RWPE2 (cell line): Measurements from ENCODE around the gene PHLDA2.
A peak's percentile ranks its signal among the peaks of the same experiment; 100 is the strongest.

ENCODE experiments used
- ATAC-seq: fragments of 200-7000 bp; cut with Tn5 transposase; 3 replicates; pipeline ENCODE4 v1.9.1; 2021; ENCODE audit warnings: low read depth
- DNase-seq: peaks from one replicate; pipeline ENCODE4 v3.0.0-alpha.2; 2020; ENCODE audit warnings: low spot score
- H3K27ac ChIP-seq: fragments of 450-650 bp; 2 replicates; pipeline ENCODE4 v1.5.1; 2017; ENCODE audit warnings: mild to moderate bottlenecking; ENCODE audit not compliant: poor library complexity, severe bottlenecking
- H3K27me3 ChIP-seq: fragments of 250-450 bp; sonication (Bioruptor Pico); 2 replicates; pipeline ENCODE4 v1.5.1; 2021; ENCODE audit warnings: mild to moderate bottlenecking, moderate library complexity; ENCODE audit not compliant: insufficient read depth, poor library complexity, severe bottlenecking
- H3K36me3 ChIP-seq: fragments of 250-450 bp; sonication (Bioruptor Pico); 2 replicates; pipeline ENCODE4 v1.5.1; 2020; ENCODE audit warnings: low read depth, mild to moderate bottlenecking, moderate library complexity
- H3K4me1 ChIP-seq: fragments of 250-450 bp; sonication (Bioruptor Pico); 2 replicates; pipeline ENCODE4 v1.5.1; 2021; ENCODE audit warnings: mild to moderate bottlenecking, moderate library complexity; ENCODE audit not compliant: insufficient read depth, poor library complexity, severe bottlenecking
- H3K4me3 ChIP-seq: fragments of 250-450 bp; sonication (Bioruptor Pico); 2 replicates; pipeline ENCODE4 v1.5.1; 2021; ENCODE audit warnings: mild to moderate bottlenecking, moderate library complexity; ENCODE audit not compliant: severe bottlenecking
- H3K9me3 ChIP-seq: fragments of 250-450 bp; sonication (Bioruptor Pico); 2 replicates; pipeline ENCODE4 v1.5.1; 2021; ENCODE audit warnings: mild to moderate bottlenecking, moderate library complexity; ENCODE audit not compliant: severe bottlenecking
- TF ChIP-seq, protein P1 (sequence below): fragments of 450-650 bp; IDR thresholded peaks from one replicate; pipeline ENCODE4 v1.5.1; 2017; ENCODE audit warnings: mild to moderate bottlenecking, moderate library complexity; ENCODE audit not compliant: poor library complexity, severe bottlenecking

Gene PHLDA2

DNA sequence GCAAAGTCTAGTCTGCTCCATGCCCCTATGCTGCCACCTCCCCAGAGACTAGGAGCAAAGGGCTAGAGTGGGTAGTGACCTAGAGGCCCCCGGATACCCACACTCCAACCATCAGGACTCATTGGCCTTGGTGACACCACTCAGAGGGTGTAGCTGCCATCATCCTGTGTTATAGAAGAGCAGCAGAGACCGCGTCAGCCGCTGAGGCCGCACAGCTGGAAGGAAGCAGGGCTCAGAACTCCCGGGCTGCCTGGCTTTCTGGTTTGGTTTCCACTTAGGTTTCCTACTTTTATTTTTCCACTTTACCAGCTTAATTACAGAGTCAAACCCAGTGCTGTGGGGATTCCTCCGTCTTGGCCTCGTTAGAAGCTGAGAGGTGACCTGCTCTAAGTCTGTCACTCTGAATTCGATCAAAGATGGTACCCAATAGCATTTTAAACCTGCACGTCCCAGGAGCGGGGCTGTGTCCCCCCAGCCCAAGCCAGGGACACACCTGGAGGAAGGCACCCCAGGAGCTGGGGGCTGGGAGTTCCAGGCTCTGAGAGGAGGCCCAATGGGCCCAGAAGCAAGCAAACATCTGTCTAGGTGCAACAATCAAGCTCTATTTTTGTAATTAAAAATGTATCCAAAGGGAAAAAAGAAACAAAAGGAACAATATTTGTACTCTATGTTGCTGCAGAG, 41.6 kb downstream of the PHLDA2 start:
- peaks cover 22% of the 10 kb centered on the region for H3K4me1 ChIP-seq
- TF ChIP-seq, protein P1, sequence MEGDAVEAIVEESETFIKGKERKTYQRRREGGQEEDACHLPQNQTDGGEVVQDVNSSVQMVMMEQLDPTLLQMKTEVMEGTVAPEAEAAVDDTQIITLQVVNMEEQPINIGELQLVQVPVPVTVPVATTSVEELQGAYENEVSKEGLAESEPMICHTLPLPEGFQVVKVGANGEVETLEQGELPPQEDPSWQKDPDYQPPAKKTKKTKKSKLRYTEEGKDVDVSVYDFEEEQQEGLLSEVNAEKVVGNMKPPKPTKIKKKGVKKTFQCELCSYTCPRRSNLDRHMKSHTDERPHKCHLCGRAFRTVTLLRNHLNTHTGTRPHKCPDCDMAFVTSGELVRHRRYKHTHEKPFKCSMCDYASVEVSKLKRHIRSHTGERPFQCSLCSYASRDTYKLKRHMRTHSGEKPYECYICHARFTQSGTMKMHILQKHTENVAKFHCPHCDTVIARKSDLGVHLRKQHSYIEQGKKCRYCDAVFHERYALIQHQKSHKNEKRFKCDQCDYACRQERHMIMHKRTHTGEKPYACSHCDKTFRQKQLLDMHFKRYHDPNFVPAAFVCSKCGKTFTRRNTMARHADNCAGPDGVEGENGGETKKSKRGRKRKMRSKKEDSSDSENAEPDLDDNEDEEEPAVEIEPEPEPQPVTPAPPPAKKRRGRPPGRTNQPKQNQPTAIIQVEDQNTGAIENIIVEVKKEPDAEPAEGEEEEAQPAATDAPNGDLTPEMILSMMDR = no peak
- no peak overlapping the region for H3K27ac ChIP-seq

DNA sequence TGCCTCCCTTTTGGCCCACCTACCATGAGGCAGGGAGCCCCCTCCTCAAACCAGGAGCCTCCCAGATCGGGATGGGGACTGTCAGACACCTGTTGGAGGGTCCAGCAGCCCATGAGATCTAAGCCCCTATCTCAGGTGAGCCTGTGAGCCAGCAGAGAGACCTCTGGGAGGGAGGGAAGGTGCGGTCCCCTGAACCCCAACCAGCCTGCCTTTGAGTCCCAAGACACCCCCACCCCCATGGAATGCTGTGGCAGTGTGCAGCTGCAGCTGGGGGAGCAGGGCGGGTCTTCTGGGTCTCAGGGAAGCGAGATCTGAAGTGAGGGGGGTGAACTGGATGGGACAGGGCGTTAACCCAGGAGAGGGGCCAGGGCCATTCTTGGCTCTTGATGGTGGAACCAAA, 42.3 kb downstream of the PHLDA2 start:
- no peaks in the 10 kb centered on the region for H3K9me3 ChIP-seq
- TF ChIP-seq, protein P1 = no peak
- no peak for ATAC-seq
- no peak overlapping the region for H3K27ac ChIP-seq
- H3K4me3 ChIP-seq = no peak overlapping the region
- no peaks in the 10 kb centered on the region for H3K27me3 ChIP-seq
- no peak for DNase-seq
- no peaks in the 10 kb centered on the region for H3K36me3 ChIP-seq
- H3K4me1 ChIP-seq = peaks cover 18% of the 10 kb centered on the region

More for the DNA sequence above, 41.6 kb downstream of the PHLDA2 start:
- DNase-seq = no peak
- no peaks in the 10 kb centered on the region for H3K36me3 ChIP-seq
- H3K9me3 ChIP-seq = no peaks in the 10 kb centered on the region
- H3K27me3 ChIP-seq = no peaks in the 10 kb centered on the region
- no peak for ATAC-seq
- H3K4me3 ChIP-seq = no peak overlapping the region

DNA sequence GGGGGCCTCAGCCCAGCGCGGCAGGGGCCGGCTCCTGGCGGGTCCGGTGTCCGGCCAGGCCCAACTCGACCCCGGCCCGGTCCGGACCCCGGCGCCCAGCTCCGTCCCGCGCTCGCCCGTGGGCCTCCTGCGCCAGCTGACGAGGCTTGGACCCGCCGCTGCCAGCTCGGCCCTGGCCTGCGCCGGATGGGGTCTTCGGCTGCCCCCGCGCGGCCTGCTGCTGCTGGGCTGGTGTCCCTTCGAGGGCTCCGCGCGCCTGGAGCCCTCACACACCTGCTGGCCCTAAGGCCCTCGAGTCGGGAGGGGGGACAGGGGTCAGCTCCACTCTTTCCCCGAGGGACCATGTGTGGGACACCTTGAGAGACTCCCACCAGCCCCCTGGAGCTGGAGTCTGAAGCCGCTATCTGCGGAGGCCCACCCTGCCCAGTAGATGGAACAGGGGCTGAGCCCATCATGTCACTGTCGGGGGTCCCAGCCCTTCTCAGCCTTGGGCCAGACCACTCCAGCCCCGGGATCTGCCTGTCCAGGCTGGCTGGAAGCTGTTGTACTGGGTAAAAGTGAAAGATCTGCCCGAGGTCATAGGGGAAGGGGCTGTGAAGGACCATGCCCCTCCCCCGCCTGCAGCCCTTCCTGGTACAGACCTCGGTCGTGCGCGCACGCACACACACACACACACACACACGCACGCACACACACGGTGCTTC, 42.9 kb downstream of the PHLDA2 start:
- TF ChIP-seq, protein P1 = no peak
- DNase-seq = no peak
- H3K4me3 ChIP-seq = peak overlapping the region; percentile 12
- no peaks in the 10 kb centered on the region for H3K27me3 ChIP-seq
- no peaks in the 10 kb centered on the region for H3K9me3 ChIP-seq
- peaks cover 12% of the 10 kb centered on the region for H3K4me1 ChIP-seq
- H3K27ac ChIP-seq = no peak overlapping the region
- ATAC-seq = no peak
- H3K36me3 ChIP-seq = no peaks in the 10 kb centered on the region

DNA sequence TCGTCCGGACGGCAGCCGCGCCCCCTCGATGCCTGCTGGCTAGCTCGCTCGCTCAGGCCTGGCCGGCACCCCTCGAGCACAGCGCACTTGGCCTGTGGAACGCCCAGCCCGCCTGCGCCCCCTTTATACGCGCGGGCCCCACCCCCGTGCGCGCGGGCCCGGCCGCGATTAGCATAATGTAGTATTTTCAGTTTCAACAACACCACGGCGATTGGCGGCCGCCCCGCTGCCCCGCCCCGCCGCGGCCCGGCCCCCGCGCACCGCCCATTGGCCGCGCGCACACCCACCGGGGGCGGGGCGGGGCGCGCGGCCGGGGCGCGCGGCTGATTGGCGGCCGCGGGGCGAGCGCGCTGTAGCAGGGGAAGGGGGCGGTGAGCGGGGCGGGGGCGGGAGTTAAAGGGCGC, 43.5 kb downstream of the PHLDA2 start, which contains the start of gene CDKN1C:
TSS of gene CDKN1C (minus strand) at position 98 of the 404 bp plus-strand sequence. CDS start 319 bp downstream, outside the sequence.
- peak within 1 kb of the TSS; percentile 15 for H3K27ac ChIP-seq
- no peaks in the 10 kb centered on the region for H3K27me3 ChIP-seq
- ATAC-seq = peak; percentile 55
- H3K36me3 ChIP-seq = no peaks in the 10 kb centered on the region
- H3K9me3 ChIP-seq = no peaks in the 10 kb centered on the region
- peaks cover 6% of the 10 kb centered on the region for H3K4me1 ChIP-seq
- DNase-seq = no peak
- TF ChIP-seq, protein P1 = no peak
- peak within 1 kb of the TSS; percentile 74 for H3K4me3 ChIP-seq
